ENCODE results near the gene UBR3. TPM values are rescaled to one million over a fixed set of nuclear protein-coding genes. Genes with fewer than 3 reads are reported as not detected.

The UBR3 gene
- total and polyA plus RNA-seq, 4 donors = 9.5 to 137 (median 25.7) TPM

DNA sequence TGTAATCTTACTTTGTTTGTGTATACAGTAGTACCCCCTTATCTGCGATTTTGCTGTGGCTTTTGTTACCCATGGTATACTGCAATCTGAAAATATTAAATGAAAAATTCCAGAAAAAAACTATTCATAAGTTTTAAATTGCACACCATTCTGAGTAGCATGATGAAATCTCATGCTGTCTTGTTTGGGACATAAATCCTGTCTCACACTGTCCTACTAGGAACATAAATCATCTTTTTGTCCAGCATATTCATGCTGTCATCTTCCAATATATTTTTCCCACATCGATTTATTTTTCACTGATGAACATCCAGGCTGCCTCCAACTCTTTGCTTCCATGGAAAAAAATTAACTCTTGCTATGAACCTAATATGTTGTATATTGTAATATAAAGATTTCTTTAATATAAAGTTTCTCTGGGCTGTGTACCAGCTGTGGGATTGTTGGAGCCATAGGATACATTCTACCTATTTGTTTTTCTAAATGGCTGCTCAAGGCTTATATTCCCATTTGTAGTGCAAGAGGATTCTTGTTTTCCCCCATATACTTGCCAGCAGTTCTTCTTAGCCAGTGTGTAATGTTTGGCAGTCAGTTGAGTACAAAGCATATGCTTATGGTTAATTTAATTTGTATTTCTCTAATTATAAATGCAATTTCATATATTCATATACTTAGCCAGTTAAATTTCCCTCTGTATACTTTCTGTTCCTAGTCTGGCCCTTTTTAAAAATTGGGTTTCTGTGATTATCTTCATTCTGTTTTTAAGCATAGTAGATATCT is 236.4 kb downstream of the UBR3 start:
- Histone ChIP-seq H3K4me3 (no peak overlapping the region), H3K9me3 (ENCODE audit: control insufficient read depth in 4 of 4, insufficient read depth in 3 of 4, low read length in 3 of 4) (no peaks in the 10 kb centered on the region), H3K9ac (ENCODE audit: insufficient read depth in 1 of 2, low read length in 2 of 2) (no peak overlapping the region), H3K27ac (ENCODE audit: low read depth in 1 of 2, low read length in 1 of 2) (no peak overlapping the region), H3K36me3 (ENCODE audit: control insufficient read depth in 4 of 4, insufficient read depth in 4 of 4, low read length in 4 of 4) (peaks cover 3 to 18% (median 14%) of the 10 kb centered on the region in 4 donors), H3K4me1 (ENCODE audit: control insufficient read depth in 5 of 5, insufficient read depth in 5 of 5, low read length in 5 of 5) (no peaks in the 10 kb centered on the region), H3K27me3 (ENCODE audit: control insufficient read depth in 3 of 3, insufficient read depth in 3 of 3, low read length in 2 of 3) (no peaks in the 10 kb centered on the region)
- no peak for DNase-seq
- no peak for ATAC-seq (ENCODE audit: insufficient read depth, low FRiP score)
- WGBS, 2 donors = 89 to 98% methylated on average over 2 of the region's 2 CpGs
- TF ChIP-seq CTCF (IDR thresholded peaks at IDR 0.05; ENCODE audit: control extremely low read depth, extremely low read depth) = no peak

GRCh38 chr2:170070778-170071177 is 243.5 kb downstream of the UBR3 start:
- WGBS, 2 donors = 76 to 97% methylated on average over 2 of the region's 2 CpGs
- Histone ChIP-seq H3K9ac (ENCODE audit: insufficient read depth in 1 of 2, low read length in 2 of 2) (no peak overlapping the region), H3K27me3 (ENCODE audit: control insufficient read depth in 3 of 3, insufficient read depth in 3 of 3, low read length in 2 of 3) (no peaks in the 10 kb centered on the region), H3K4me3 (no peak overlapping the region), H3K27ac (ENCODE audit: low read depth in 1 of 2, low read length in 1 of 2) (no peak overlapping the region), H3K36me3 (ENCODE audit: control insufficient read depth in 4 of 4, insufficient read depth in 4 of 4, low read length in 4 of 4) (peaks cover 1 to 28% (median 15%) of the 10 kb centered on the region in 4 donors), H3K9me3 (ENCODE audit: control insufficient read depth in 4 of 4, insufficient read depth in 3 of 4, low read length in 3 of 4) (peaks cover 0 to 2% (median 0%) of the 10 kb centered on the region in 4 donors), H3K4me1 (ENCODE audit: control insufficient read depth in 5 of 5, insufficient read depth in 5 of 5, low read length in 5 of 5) (peaks cover 0 to 2% (median 0%) of the 10 kb centered on the region in 5 donors)
- ATAC-seq (ENCODE audit: insufficient read depth, low FRiP score) = no peak
- TF ChIP-seq CTCF (IDR thresholded peaks at IDR 0.05; ENCODE audit: control extremely low read depth, extremely low read depth) = no peak
- DNase-seq = no peak

- Histone ChIP-seq H3K4me3 (no peak overlapping the region), H3K27me3 (ENCODE audit: control insufficient read depth in 3 of 3, insufficient read depth in 3 of 3, low read length in 2 of 3) (no peaks in the 10 kb centered on the region), H3K36me3 (ENCODE audit: control insufficient read depth in 4 of 4, insufficient read depth in 4 of 4, low read length in 4 of 4) (peaks cover 3 to 27% (median 12%) of the 10 kb centered on the region in 4 donors), H3K27ac (ENCODE audit: low read depth in 1 of 2, low read length in 1 of 2) (no peak overlapping the region), H3K4me1 (ENCODE audit: control insufficient read depth in 5 of 5, insufficient read depth in 5 of 5, low read length in 5 of 5) (peaks cover 0 to 2% (median 0%) of the 10 kb centered on the region in 5 donors), H3K9ac (ENCODE audit: insufficient read depth in 1 of 2, low read length in 2 of 2) (no peak overlapping the region), H3K9me3 (ENCODE audit: control insufficient read depth in 4 of 4, insufficient read depth in 3 of 4, low read length in 3 of 4) (peaks cover 0 to 2% (median 0%) of the 10 kb centered on the region in 4 donors)
- DNase-seq (peak; percentile 18 to 57 (median 40)), ATAC-seq (ENCODE audit: insufficient read depth, low FRiP score) (no peak)
- 8 to 19% methylated on average over 2 of the region's 2 CpGs for WGBS, 2 donors
- TF ChIP-seq CTCF (IDR thresholded peaks at IDR 0.05; ENCODE audit: control extremely low read depth, extremely low read depth) = no peak
These were observed 246.0 kb downstream of the UBR3 start for GRCh38 chr2:170073288-170073687.

Data from lung (tissue), 12 donors.